Measurements from ENCODE around the gene SESTD1. TPM values are rescaled to one million over a fixed set of nuclear protein-coding genes. Genes with fewer than 3 reads are reported as not detected.

The SESTD1 gene
- total and polyA plus RNA-seq, 9 of the 15 experiments (the other 6 are each of a cell fraction or from before 2014, with no cell fraction given): 0.32 to 5.6 (median 2.1) TPM

- TF ChIP-seq GATAD2A (IDR thresholded peaks at IDR 0.05) (no peak), CBFA2T3 (IDR thresholded peaks at IDR 0.05) (no peak), KDM5B (IDR thresholded peaks at IDR 0.05; ENCODE audit: insufficient replicate concordance, low read depth, low read length) (no peak), CBX5 (IDR thresholded peaks at IDR 0.05; ENCODE audit: borderline replicate concordance, low read depth) (no peak), IRF1 (CRISPR knock-in tag; IDR thresholded peaks at IDR 0.05; ENCODE audit: borderline replicate concordance) (no peak), PREB (CRISPR knock-in tag; IDR thresholded peaks at IDR 0.05) (no peak)
Observed at GRCh38 chr2:179239195-179239594, 25.4 kb downstream of the SESTD1 start (continued).

- FAIRE-seq: no peak
- CTCF ChIA-PET (ENCODE audit: low intra/inter-chr PET ratio): no interaction called here
- no peak for ATAC-seq
Observed at GRCh38 chr2:179238027-179238426, 26.6 kb downstream of the SESTD1 start.

More at GRCh38 chr2:179238027-179238426, 26.6 kb downstream of the SESTD1 start:
- BruUV-seq (replicated peaks): no TSS peak
- H3K9ac ChIP-seq (ENCODE audit: insufficient read depth in 1 of 2, low read depth in 2 of 2, low read length in 2 of 2): no peak overlapping the region
- H2AFZ ChIP-seq (ENCODE audit: low read depth, low read length): no peak overlapping the region
- POLR2A ChIA-PET: no interaction called here
- H3K9me3 ChIP-seq (replicated peaks; ENCODE audit: control insufficient read depth, insufficient read depth, low read depth, low read length): no peaks in the 10 kb centered on the region
- H3K27me3 ChIP-seq (ENCODE audit: control insufficient read depth in 2 of 2, insufficient read depth in 2 of 2, low read length in 2 of 2): no peaks in the 10 kb centered on the region
- no peaks in the 10 kb centered on the region for H3K79me2 ChIP-seq (ENCODE audit: control insufficient read depth, insufficient read depth, low read length)
- no peak overlapping the region for H3K4me2 ChIP-seq (ENCODE audit: insufficient read depth, low read length)
- no peaks in the 10 kb centered on the region for H3K36me3 ChIP-seq (ENCODE audit: control insufficient read depth, insufficient read depth, low read length)
- intact Hi-C loops (cut with micrococcal nuclease) (no loop called here), in situ Hi-C loops (cut with MboI) (no loop called here)
- no peaks in the 10 kb centered on the region for H3K9me1 ChIP-seq (ENCODE audit: control insufficient read depth, insufficient read depth, low read length)
- no peak overlapping the region for H3K27ac ChIP-seq (ENCODE audit: extremely low read depth, low read depth, low read length)
- no peak for TF ChIP-seq KLF6 (CRISPR knock-in tag; IDR thresholded peaks at IDR 0.05; ENCODE audit: borderline replicate concordance)
- no peak for TF ChIP-seq MECOM (CRISPR knock-in tag; IDR thresholded peaks at IDR 0.05)
- no peak for TF ChIP-seq TAF7 (tag; IDR thresholded peaks at IDR 0.05)
- no peak for TF ChIP-seq ATF2 (CRISPR knock-in tag; IDR thresholded peaks at IDR 0.05)
- no peak for TF ChIP-seq CEBPB (tag; IDR thresholded peaks at IDR 0.05)
- no peak for TF ChIP-seq SIRT6 (IDR thresholded peaks at IDR 0.05; ENCODE audit: low read depth, low read length)
- TF ChIP-seq E2F3 (CRISPR knock-in tag; IDR thresholded peaks at IDR 0.05): no peak
- TF ChIP-seq PHF20 (IDR thresholded peaks at IDR 0.05; ENCODE audit: partially characterized antibody): no peak
- DNase-seq (ENCODE audit: extremely low read depth in 1 of 4, low spot score in 3 of 4): no peak
- no peak overlapping the region for H3K4me3 ChIP-seq
- H3K4me1 ChIP-seq (replicated peaks in 1 of 2; ENCODE audit: control insufficient read depth in 2 of 2, insufficient read depth in 2 of 2, low read length in 2 of 2): no peaks in the 10 kb centered on the region
- no peaks in the 10 kb centered on the region for H4K20me1 ChIP-seq (replicated peaks; ENCODE audit: control insufficient read depth, insufficient read depth, low read length)
- WGBS (ENCODE audit: insufficient coverage, low coverage, missing lambda C conversion rate): 8% methylated on average over 1 of the region's 1 CpG

All from K562 (cell line).